GM21423 (cell line): ENCODE results near the gene RABGAP1L.
"Not testable (repeated sequence)": the region's sequence is repeated elsewhere in the genome, so short reads cannot be mapped to it uniquely, and the experiment has no call there.

Experiments used
- ATAC-seq: cut with Tn5 transposase; IDR thresholded peaks from one replicate; pipeline ENCODE4 v1.9.1; 2021; ENCODE audit warnings: mild to moderate bottlenecking, moderate library complexity; ENCODE audit not compliant: unreplicated experiment

Gene RABGAP1L

GRCh38 chr1:174652569-174653280 is 493.4 kb downstream of the RABGAP1L start:
- ATAC-seq: no peak

- ATAC-seq: no peak
These were observed 495.2 kb downstream of the RABGAP1L start for GRCh38 chr1:174654560-174654959.

- ATAC-seq: no peak
These were observed 497.2 kb downstream of the RABGAP1L start for GRCh38 chr1:174656409-174657059.

- ATAC-seq: no peak
These were observed 498.1 kb downstream of the RABGAP1L start for GRCh38 chr1:174657411-174657810.

GRCh38 chr1:174657893-174658292 is 498.6 kb downstream of the RABGAP1L start:
- ATAC-seq: no peak

GRCh38 chr1:174659823-174660222 is 500.5 kb downstream of the RABGAP1L start:
- no peak for ATAC-seq

GRCh38 chr1:174660476-174660875 is 501.2 kb downstream of the RABGAP1L start:
- no peak for ATAC-seq

GRCh38 chr1:174663358-174663757 is 504.0 kb downstream of the RABGAP1L start:
- no peak for ATAC-seq

- no peak for ATAC-seq
These were observed 506.9 kb downstream of the RABGAP1L start for GRCh38 chr1:174666248-174666647.

- ATAC-seq: no peak
These were observed 512.5 kb downstream of the RABGAP1L start for GRCh38 chr1:174671826-174672225.

- ATAC-seq: no peak
These were observed 517.5 kb downstream of the RABGAP1L start for GRCh38 chr1:174676856-174677255.

- ATAC-seq: no peak
These were observed 519.3 kb downstream of the RABGAP1L start for GRCh38 chr1:174678657-174679056.

GRCh38 chr1:174680101-174680500 is 520.8 kb downstream of the RABGAP1L start:
- no peak for ATAC-seq

GRCh38 chr1:174682419-174683008 is 523.2 kb downstream of the RABGAP1L start:
- no peak for ATAC-seq

- ATAC-seq: no peak
These were observed 526.9 kb downstream of the RABGAP1L start for GRCh38 chr1:174686213-174686612.

- no peak for ATAC-seq
These were observed 530.2 kb downstream of the RABGAP1L start for GRCh38 chr1:174689524-174689923.

- no peak for ATAC-seq
These were observed 530.9 kb downstream of the RABGAP1L start for GRCh38 chr1:174690266-174690665.

GRCh38 chr1:174692313-174692712 is 533.0 kb downstream of the RABGAP1L start:
- ATAC-seq: no peak

- ATAC-seq: no peak
These were observed 533.8 kb downstream of the RABGAP1L start for GRCh38 chr1:174693085-174693484.

GRCh38 chr1:174693539-174693938 is 534.2 kb downstream of the RABGAP1L start:
- ATAC-seq: not testable (repeated sequence)

- ATAC-seq: no peak
These were observed 536.9 kb downstream of the RABGAP1L start for GRCh38 chr1:174696026-174696821.
